Central memory CD8-positive, alpha-beta T cell (primary cell): ENCODE results near the gene JADE2.

Experiments used
- ATAC-seq: fragments of 150-1000 bp; cut with Tn5 transposase; replicated peaks from 2 replicates; pipeline ENCODE4 v1.10.0; 2022; ENCODE audit warnings: mild to moderate bottlenecking, moderate FRiP score, moderate number of reproducible peaks; ENCODE audit not compliant: poor library complexity, severe bottlenecking; ENCODE audit errors: extremely low read depth
- DNase-seq, 2 donors: peaks; one replicate each; pipeline ENCODE4 v3.0.0; 2021; ENCODE audit warnings: low spot score in 2 of 2
- H3K27ac Mint-ChIP-seq: one replicate; pipeline ENCODE4 v1.8.0; 2022; ENCODE audit warnings: low read depth, mild to moderate bottlenecking, moderate library complexity, mixed read lengths
- H3K27me3 Mint-ChIP-seq: one replicate; pipeline ENCODE4 v1.8.0; 2022; ENCODE audit warnings: mixed read lengths
- H3K36me3 Mint-ChIP-seq: one replicate; pipeline ENCODE4 v1.8.0; 2022; ENCODE audit warnings: mild to moderate bottlenecking, moderate library complexity, mixed read lengths; ENCODE audit not compliant: insufficient read depth
- H3K4me1 Mint-ChIP-seq: one replicate; pipeline ENCODE4 v1.8.0; 2022; ENCODE audit warnings: mixed read lengths
- H3K4me3 Mint-ChIP-seq: one replicate; pipeline ENCODE4 v1.8.0; 2022; ENCODE audit warnings: mild to moderate bottlenecking, moderate library complexity, mixed read lengths
- H3K9me3 Mint-ChIP-seq: one replicate; pipeline ENCODE4 v1.8.0; 2022; ENCODE audit warnings: mixed read lengths

JADE2 gene

GRCh38 chr5:134500699-134501430, 24.6 kb upstream of the JADE2 start:
- Mint-ChIP-seq H3K4me3 (no peak overlapping the region), H3K9me3 (no peaks in the 10 kb centered on the region), H3K27ac (no peak overlapping the region), H3K36me3 (peaks cover 2% of the 10 kb centered on the region), H3K4me1 (peaks cover 18% of the 10 kb centered on the region), H3K27me3 (no peaks in the 10 kb centered on the region)
- DNase-seq = no peak
- ATAC-seq = no peak

- Mint-ChIP-seq H3K4me1 (peaks cover 18% of the 10 kb centered on the region), H3K36me3 (peaks cover 2% of the 10 kb centered on the region), H3K27ac (no peak overlapping the region), H3K27me3 (no peaks in the 10 kb centered on the region), H3K4me3 (no peak overlapping the region), H3K9me3 (no peaks in the 10 kb centered on the region)
- no peak for DNase-seq
- no peak for ATAC-seq
Observed at GRCh38 chr5:134502259-134502658, 23.2 kb upstream of the JADE2 start.

GRCh38 chr5:134503088-134503936, 22.2 kb upstream of the JADE2 start:
- H3K9me3 Mint-ChIP-seq = no peaks in the 10 kb centered on the region
- DNase-seq (peak in 1 of 2 donors; percentile 21), ATAC-seq (peak; percentile 70)
- peak overlapping the region; percentile 11 for H3K4me3 Mint-ChIP-seq
- peaks cover 2% of the 10 kb centered on the region for H3K36me3 Mint-ChIP-seq
- H3K27ac Mint-ChIP-seq = peak overlapping the region; percentile 89
- H3K27me3 Mint-ChIP-seq = no peaks in the 10 kb centered on the region
- H3K4me1 Mint-ChIP-seq = peaks cover 18% of the 10 kb centered on the region

- no peaks in the 10 kb centered on the region for H3K27me3 Mint-ChIP-seq
- ATAC-seq (no peak), DNase-seq (no peak)
- peaks cover 18% of the 10 kb centered on the region for H3K4me1 Mint-ChIP-seq
- H3K27ac Mint-ChIP-seq = peak overlapping the region; percentile 89
- no peaks in the 10 kb centered on the region for H3K9me3 Mint-ChIP-seq
- no peak overlapping the region for H3K4me3 Mint-ChIP-seq
- H3K36me3 Mint-ChIP-seq = peaks cover 2% of the 10 kb centered on the region
Observed at GRCh38 chr5:134503937-134504437, 21.5 kb upstream of the JADE2 start.

DNA sequence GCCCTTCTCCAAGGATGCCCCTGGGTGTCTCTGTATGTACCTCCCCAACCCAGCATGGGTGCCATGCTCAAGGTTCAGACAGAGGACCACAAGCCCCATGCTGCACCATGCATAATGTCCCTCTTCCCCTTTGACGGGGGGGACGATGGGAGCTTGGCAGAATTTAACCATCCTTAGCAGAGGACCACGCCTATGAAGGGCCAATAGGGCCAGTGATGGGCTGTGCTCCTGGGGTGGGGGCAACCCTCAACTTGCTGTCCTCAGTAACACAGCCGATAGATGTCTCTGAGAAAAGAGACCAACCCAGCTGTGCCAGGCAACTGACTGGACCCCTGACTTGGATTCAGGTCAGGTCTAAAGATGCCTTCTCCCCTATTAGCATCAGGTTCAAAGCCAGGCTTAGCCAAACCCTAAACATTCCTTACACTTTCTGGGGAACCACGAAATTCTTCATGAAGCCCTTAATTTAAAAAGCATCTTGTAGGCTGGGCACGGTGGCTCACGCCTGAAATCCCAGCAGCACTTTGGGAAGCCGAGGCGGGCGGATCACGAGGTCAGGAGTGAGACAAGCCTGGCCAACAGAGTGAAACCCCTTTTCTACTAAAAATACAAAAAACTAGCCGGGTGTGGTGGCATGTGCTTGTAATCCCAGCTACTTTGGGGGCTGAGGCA, 20.7 kb upstream of the JADE2 start:
- DNase-seq = no peak
- peaks cover 4% of the 10 kb centered on the region for H3K36me3 Mint-ChIP-seq
- H3K4me1 Mint-ChIP-seq = peaks cover 18% of the 10 kb centered on the region
- no peak overlapping the region for H3K27ac Mint-ChIP-seq
- H3K9me3 Mint-ChIP-seq = no peaks in the 10 kb centered on the region
- ATAC-seq = no peak
- no peaks in the 10 kb centered on the region for H3K27me3 Mint-ChIP-seq
- H3K4me3 Mint-ChIP-seq = no peak overlapping the region

- H3K4me3 Mint-ChIP-seq = no peak overlapping the region
Observed at GRCh38 chr5:134506054-134507039, 19.1 kb upstream of the JADE2 start.

GRCh38 chr5:134507452-134507851, 18.0 kb upstream of the JADE2 start:
- Mint-ChIP-seq H3K4me1 (peaks cover 13% of the 10 kb centered on the region), H3K27ac (no peak overlapping the region), H3K36me3 (peaks cover 5% of the 10 kb centered on the region), H3K4me3 (no peak overlapping the region), H3K27me3 (no peaks in the 10 kb centered on the region), H3K9me3 (no peaks in the 10 kb centered on the region)
- ATAC-seq (no peak), DNase-seq (no peak)

More at GRCh38 chr5:134506054-134507039, 19.1 kb upstream of the JADE2 start:
- peaks cover 5% of the 10 kb centered on the region for H3K36me3 Mint-ChIP-seq
- no peak for ATAC-seq
- H3K27me3 Mint-ChIP-seq = no peaks in the 10 kb centered on the region
- DNase-seq = no peak
- no peak overlapping the region for H3K27ac Mint-ChIP-seq
- no peaks in the 10 kb centered on the region for H3K9me3 Mint-ChIP-seq
- H3K4me1 Mint-ChIP-seq = peaks cover 18% of the 10 kb centered on the region

DNA sequence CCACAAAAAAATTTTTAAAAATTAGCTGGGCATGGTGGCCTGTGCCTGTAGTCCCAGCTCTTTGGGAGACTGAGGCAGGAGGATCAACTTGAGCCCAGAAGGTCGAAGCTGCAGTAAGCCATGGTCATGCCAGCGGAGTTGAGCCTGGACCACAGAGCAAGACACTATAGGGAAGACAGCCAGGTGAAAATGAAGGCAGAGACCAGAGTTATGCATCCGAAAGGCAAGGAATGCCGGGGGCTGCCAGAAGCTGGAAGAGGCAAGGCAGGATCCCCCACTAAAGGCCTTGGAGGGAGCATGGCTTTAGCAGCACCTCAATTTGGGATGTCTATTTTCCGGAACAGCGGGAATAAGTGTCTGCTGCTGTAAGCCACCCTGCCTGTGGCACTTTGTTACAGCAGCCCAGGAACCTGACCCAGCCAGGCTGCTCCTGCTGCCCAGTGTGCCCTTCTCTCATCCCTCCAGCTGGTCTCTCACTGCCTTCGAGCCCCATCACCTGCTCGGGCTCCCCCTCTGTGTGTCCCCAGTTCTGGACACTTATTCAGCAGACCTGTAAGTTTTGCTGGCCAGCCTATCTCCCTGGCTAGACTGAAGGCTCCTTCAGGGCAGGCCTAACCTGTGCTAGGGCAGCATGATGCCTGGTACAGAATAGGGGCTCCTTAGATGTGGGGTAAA, 16.8 kb upstream of the JADE2 start:
- Mint-ChIP-seq H3K9me3 (no peaks in the 10 kb centered on the region), H3K4me3 (no peak overlapping the region), H3K4me1 (peaks cover 8% of the 10 kb centered on the region), H3K27me3 (no peaks in the 10 kb centered on the region), H3K36me3 (peaks cover 5% of the 10 kb centered on the region), H3K27ac (no peak overlapping the region)
- no peak for DNase-seq
- ATAC-seq = no peak

DNA sequence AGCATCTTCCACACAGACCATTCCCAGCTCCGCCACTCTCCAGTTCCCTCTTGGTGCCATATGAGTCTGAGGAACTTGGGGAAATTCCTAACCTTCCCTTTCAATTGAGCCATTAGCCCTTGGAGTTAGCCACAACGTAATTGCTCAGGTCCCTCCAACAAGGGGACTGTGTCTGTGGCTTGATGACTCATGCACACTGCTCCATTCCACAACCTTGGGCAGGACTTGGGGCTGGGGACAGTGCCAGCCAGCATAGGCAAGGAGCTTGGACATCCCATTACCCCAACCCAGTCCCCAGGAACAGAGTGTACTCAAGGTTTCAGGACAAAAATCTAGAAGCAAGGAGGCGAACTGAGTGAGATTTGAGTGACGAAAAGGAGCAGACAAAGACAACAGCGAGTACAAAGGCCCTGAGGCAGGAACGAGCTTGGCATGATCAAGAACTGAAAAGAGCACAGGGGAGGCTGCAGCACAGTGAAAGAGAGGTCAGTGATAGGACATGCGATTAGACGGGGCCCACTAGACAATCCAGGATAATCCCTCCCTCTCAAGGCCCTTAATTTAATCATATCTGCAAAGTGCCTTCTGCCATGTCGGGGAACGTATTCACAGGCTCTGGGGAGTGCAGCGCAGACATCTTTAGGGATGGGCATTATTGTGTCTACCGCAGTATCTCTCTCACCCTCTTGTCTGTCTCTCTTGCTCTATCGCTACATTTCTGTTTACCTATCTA, 16.0 kb upstream of the JADE2 start:
- no peak for ATAC-seq
- no peak for DNase-seq
- peak overlapping the region; percentile 76 for H3K27ac Mint-ChIP-seq
- H3K9me3 Mint-ChIP-seq = no peaks in the 10 kb centered on the region
- H3K36me3 Mint-ChIP-seq = peaks cover 5% of the 10 kb centered on the region
- no peaks in the 10 kb centered on the region for H3K4me1 Mint-ChIP-seq
- no peak overlapping the region for H3K4me3 Mint-ChIP-seq
- no peaks in the 10 kb centered on the region for H3K27me3 Mint-ChIP-seq

- H3K27ac Mint-ChIP-seq = peak overlapping the region; percentile 19
- peaks cover 5% of the 10 kb centered on the region for H3K36me3 Mint-ChIP-seq
- ATAC-seq (no peak), DNase-seq (no peak)
- H3K4me1 Mint-ChIP-seq = no peaks in the 10 kb centered on the region
- no peaks in the 10 kb centered on the region for H3K27me3 Mint-ChIP-seq
- no peak overlapping the region for H3K4me3 Mint-ChIP-seq
- H3K9me3 Mint-ChIP-seq = no peaks in the 10 kb centered on the region
Observed at GRCh38 chr5:134510970-134511795, 14.3 kb upstream of the JADE2 start.
